ENCODE data around the gene IL12A.

IL12A gene

GRCh38 chr3:159988617-159989271, at the start of gene IL12A:
Gene IL12A, plus strand, starts transcription at chr3:159988835.
- DNase-seq (ENCODE audit: low read depth), result peak; percentile 74

GRCh38 chr3:159941038-159942000, 47.3 kb upstream of the IL12A start:
- DNase-seq (ENCODE audit: low read depth), result peak; percentile 40

GRCh38 chr3:159944781-159945180, 43.9 kb upstream of the IL12A start:
- no peak for DNase-seq (ENCODE audit: low read depth)

GRCh38 chr3:159945930-159946329, 42.7 kb upstream of the IL12A start:
- DNase-seq (ENCODE audit: low read depth), result no peak

- peak; percentile 99 for DNase-seq (ENCODE audit: low read depth)
These were observed 41.4 kb upstream of the IL12A start for GRCh38 chr3:159947220-159947619.

- peak; percentile 88 for DNase-seq (ENCODE audit: low read depth)
These were observed 40.0 kb upstream of the IL12A start for GRCh38 chr3:159948429-159949144.

GRCh38 chr3:159950156-159950898, 38.3 kb upstream of the IL12A start:
- no peak for DNase-seq (ENCODE audit: low read depth)

GRCh38 chr3:159951540-159951939, 37.1 kb upstream of the IL12A start:
- DNase-seq (ENCODE audit: low read depth), result no peak

GRCh38 chr3:159953325-159954085, 35.1 kb upstream of the IL12A start:
- no peak for DNase-seq (ENCODE audit: low read depth)

- DNase-seq (ENCODE audit: low read depth), result no peak
These were observed 28.2 kb upstream of the IL12A start for GRCh38 chr3:159960188-159961148.

GRCh38 chr3:159964166-159964973, 24.3 kb upstream of the IL12A start:
- peak; percentile 88 for DNase-seq (ENCODE audit: low read depth)

GRCh38 chr3:159971311-159971710, 17.3 kb upstream of the IL12A start:
- DNase-seq (ENCODE audit: low read depth), result no peak

- DNase-seq (ENCODE audit: low read depth), result no peak
These were observed 11.3 kb upstream of the IL12A start for GRCh38 chr3:159977295-159977694.

GRCh38 chr3:159978353-159978752, 10.3 kb upstream of the IL12A start:
- DNase-seq (ENCODE audit: low read depth), result no peak

GRCh38 chr3:159978918-159979703, 9.5 kb upstream of the IL12A start:
- DNase-seq (ENCODE audit: low read depth), result no peak

GRCh38 chr3:159982442-159982974, 6.1 kb upstream of the IL12A start:
- DNase-seq (ENCODE audit: low read depth), result no peak

GRCh38 chr3:159987291-159987711, 1.3 kb upstream of the IL12A start:
- DNase-seq (ENCODE audit: low read depth), result peak; percentile 75

Data from EH (cell line).